ENCODE results near the gene FGGY. TPM values are rescaled to one million over a fixed set of nuclear protein-coding genes. Genes with fewer than 3 reads are reported as not detected.

The FGGY gene, protein sequence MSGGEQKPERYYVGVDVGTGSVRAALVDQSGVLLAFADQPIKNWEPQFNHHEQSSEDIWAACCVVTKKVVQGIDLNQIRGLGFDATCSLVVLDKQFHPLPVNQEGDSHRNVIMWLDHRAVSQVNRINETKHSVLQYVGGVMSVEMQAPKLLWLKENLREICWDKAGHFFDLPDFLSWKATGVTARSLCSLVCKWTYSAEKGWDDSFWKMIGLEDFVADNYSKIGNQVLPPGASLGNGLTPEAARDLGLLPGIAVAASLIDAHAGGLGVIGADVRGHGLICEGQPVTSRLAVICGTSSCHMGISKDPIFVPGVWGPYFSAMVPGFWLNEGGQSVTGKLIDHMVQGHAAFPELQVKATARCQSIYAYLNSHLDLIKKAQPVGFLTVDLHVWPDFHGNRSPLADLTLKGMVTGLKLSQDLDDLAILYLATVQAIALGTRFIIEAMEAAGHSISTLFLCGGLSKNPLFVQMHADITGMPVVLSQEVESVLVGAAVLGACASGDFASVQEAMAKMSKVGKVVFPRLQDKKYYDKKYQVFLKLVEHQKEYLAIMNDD
- total RNA-seq: 20.8 and 31.0 TPM in 2 replicates

DNA sequence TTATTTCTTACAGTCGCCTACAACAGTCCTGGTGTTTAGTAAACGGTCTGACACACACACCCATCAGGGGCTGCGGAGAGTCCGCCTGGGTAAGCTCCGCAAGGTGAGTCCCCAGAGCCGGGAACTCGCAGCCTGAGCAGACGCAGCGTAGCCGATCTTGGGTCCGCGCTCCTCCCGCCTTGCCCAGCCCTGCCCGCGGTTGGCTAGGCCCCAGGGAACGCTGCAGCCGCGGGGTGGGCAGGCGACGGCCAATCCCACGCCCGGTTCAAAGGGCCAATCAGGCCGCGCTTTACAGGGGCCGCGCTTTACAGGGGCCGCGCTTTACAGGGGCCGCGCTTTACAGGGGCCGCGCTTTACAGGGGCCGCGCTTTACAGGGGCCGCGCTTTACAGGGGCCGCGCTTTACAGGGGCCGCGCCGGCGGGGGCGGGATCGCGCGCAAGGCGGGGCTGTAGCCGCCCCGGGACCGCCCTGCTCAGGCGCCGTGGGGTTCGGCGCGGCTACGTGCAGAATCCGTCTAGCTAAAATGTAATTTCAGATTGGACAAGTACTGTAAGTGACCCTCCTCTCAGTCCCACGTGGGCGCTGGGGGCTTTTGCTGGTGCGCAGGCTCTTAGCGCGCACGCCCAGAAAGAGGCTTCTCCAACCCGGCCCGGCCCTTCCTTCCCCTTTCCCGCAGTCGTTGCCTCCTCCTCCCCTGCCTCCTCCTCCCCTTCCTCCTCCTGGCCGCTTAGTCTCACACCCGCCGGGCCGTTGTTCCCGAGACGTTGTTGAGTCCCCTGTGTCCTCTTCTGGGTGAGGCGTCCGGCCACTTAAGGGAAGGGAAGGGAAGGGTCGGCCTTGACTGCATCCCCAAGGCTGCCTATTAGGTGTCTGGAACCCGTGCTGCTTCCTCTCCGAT, at the start of gene FGGY:
TSS of gene FGGY (plus strand) at position 737 of the 899 bp plus-strand sequence. CDS start 24,456 bp downstream, outside the sequence.

